ENCODE data around the gene NDUFA9.

The NDUFA9 gene

GRCh38 chr12:4615667-4616066 lies 33.2 kb upstream of the NDUFA9 start:
- no peak for TF ChIP-seq CTCF (IDR thresholded peaks at IDR 0.05)
- no peak for TF ChIP-seq ZFX (IDR thresholded peaks at IDR 0.05; ENCODE audit: borderline replicate concordance)
- no peak overlapping the region for H3K27ac ChIP-seq

GRCh38 chr12:4621511-4621910 lies 27.4 kb upstream of the NDUFA9 start:
- no peak overlapping the region for H3K27ac ChIP-seq
- TF ChIP-seq CTCF (IDR thresholded peaks at IDR 0.05): no peak
- no peak for TF ChIP-seq ZFX (IDR thresholded peaks at IDR 0.05; ENCODE audit: borderline replicate concordance)

GRCh38 chr12:4626543-4626942 lies 22.4 kb upstream of the NDUFA9 start:
- H3K27ac ChIP-seq: no peak overlapping the region
- TF ChIP-seq CTCF (IDR thresholded peaks at IDR 0.05) (no peak), ZFX (IDR thresholded peaks at IDR 0.05; ENCODE audit: borderline replicate concordance) (no peak)

- H3K27ac ChIP-seq: no peak overlapping the region
- TF ChIP-seq CTCF (IDR thresholded peaks at IDR 0.05): no peak
- no peak for TF ChIP-seq ZFX (IDR thresholded peaks at IDR 0.05; ENCODE audit: borderline replicate concordance)
Measured at GRCh38 chr12:4628406-4628805, 20.5 kb upstream of the NDUFA9 start.

DNA sequence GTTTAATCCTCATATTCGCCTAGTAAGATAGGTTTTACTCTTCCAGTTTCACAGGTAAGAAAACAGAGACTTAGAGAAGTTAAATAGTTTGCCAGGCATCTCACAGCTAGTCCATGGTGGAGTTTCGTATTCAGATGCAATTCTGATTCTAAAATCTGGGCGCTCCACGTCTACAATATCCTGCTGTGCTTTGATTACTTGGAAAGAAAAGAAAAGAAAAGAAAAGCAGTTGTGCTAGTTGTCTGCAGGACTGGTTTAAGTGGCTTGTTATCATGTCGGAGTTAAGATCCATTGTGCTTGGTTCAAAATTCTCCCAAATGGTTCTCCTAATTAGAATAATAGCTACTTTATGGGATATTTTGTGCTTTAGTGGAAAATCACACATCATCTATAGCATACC lies 18.7 kb upstream of the NDUFA9 start:
- H3K27ac ChIP-seq: no peak overlapping the region
- TF ChIP-seq CTCF (IDR thresholded peaks at IDR 0.05): no peak
- TF ChIP-seq ZFX (IDR thresholded peaks at IDR 0.05; ENCODE audit: borderline replicate concordance): no peak

- no peak overlapping the region for H3K27ac ChIP-seq
- TF ChIP-seq CTCF (IDR thresholded peaks at IDR 0.05): no peak
Measured at GRCh38 chr12:4643747-4644146, 5.2 kb upstream of the NDUFA9 start.

- TF ChIP-seq CTCF (IDR thresholded peaks at IDR 0.05): no peak
- no peak for TF ChIP-seq ZFX (IDR thresholded peaks at IDR 0.05; ENCODE audit: borderline replicate concordance)
- H3K27ac ChIP-seq: no peak overlapping the region
Measured at GRCh38 chr12:4645023-4645422, 3.9 kb upstream of the NDUFA9 start.

Measured in 22Rv1 (cell line).